Stomach (tissue), 4 donors: Measurements from ENCODE around the gene COG4.

Source experiments
- CTCF ChIP-seq, 7 experiments: fragments of 450-650 bp in 4 of 7; fragments of 200-600 bp in 3 of 7; sonication (generic) in 3 of 7; IDR thresholded peaks; one replicate each; pipeline ENCODE4 v1.5.1; 2016 to 2019; ENCODE audit warnings: antibody characterized with exemption in 7 of 7, control low read depth in 2 of 7, mild to moderate bottlenecking in 1 of 7
- EP300 ChIP-seq: sonication (generic); formaldehyde crosslinking; IDR thresholded peaks from one replicate; pipeline ENCODE4 v1.6.1; 2017; ENCODE audit warnings: antibody characterized with exemption
- POLR2A ChIP-seq, 4 donors: fragments of 450-650 bp; IDR thresholded peaks; one replicate each; pipeline ENCODE4 v1.6.1; 2016; ENCODE audit warnings: antibody characterized with exemption in 4 of 4, control low read depth in 2 of 4, mild to moderate bottlenecking in 1 of 4, moderate library complexity in 1 of 4

- no peak for TF ChIP-seq CTCF (IDR thresholded peaks at IDR 0.05)
- TF ChIP-seq POLR2A (IDR thresholded peaks at IDR 0.05), result no peak
- TF ChIP-seq EP300, result no peak
Observed at GRCh38 chr16:70470141-70470926, 53.0 kb downstream of the COG4 start.
